Stimulated activated CD4-positive, alpha-beta T cell treated with anti-CD3 and anti-CD28 coated beads, TNF-alpha, amount 100 ng/mL, for 4 hours (primary cell): ENCODE data around the gene PTPRK.

Source experiments
- DNase-seq, 3 experiments: peaks; one replicate each; pipeline ENCODE4 v3.0.0-alpha.2; 2020; ENCODE audit warnings: low read depth in 3 of 3

The PTPRK gene

DNA sequence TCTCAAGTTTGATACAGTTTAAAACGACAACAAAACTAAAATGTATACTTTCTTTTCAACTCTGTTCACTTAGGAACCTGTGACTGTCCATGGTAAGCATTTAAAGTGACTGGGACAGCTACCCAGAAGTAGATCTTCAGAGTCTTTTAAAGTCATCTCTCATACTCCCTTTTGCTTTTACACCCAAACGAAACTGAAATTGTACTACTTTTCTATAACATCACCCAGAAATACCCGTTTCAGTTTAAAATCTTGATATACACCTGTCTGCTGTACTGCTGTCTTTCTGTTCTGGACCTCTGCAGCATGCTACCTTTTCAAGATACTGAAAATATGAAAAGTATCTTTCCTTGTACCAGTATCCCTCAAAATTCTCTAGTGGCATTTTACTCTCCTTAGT lies 449.2 kb downstream of the PTPRK start:
- DNase-seq, result no peak

DNA sequence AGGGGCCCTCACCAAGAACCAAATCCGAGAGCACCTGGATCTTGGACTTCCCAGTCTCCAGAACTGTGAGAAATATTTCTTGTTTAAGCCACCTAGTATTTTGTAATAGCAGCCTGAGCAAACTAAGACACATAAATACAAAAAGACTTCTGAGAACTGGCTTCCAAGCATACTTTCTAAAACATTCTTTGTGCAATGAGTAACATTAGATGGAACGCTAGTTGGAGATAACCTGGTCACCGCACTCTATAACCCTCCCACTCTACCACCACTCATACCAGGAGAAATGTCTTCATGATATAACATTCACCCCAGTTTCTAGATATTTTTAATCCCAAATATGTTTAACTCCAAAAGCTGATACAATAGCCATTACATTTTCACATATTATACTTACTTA lies 450.0 kb downstream of the PTPRK start:
- no peak for DNase-seq

DNA sequence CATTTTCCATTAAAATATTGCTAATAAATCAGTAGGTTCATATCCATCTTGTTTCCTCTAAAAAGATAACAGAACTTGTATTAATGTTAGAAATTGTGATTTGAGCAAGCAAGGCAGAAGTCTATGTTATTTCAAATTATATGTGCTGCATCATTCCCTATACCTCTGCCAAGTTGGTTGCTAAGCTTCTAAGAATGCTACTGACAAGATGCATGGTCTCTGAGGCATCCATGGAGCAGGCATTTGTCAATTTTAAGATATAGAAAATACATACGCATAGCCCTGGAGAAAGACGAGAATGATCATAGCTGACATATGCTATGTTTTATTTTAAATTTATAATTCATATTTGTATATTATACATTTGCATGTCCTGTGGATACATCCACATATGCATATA lies 451.2 kb downstream of the PTPRK start:
- DNase-seq, result no peak

- no peak for DNase-seq
Measured at GRCh38 chr6:128068119-128068479, 452.3 kb downstream of the PTPRK start.

DNA sequence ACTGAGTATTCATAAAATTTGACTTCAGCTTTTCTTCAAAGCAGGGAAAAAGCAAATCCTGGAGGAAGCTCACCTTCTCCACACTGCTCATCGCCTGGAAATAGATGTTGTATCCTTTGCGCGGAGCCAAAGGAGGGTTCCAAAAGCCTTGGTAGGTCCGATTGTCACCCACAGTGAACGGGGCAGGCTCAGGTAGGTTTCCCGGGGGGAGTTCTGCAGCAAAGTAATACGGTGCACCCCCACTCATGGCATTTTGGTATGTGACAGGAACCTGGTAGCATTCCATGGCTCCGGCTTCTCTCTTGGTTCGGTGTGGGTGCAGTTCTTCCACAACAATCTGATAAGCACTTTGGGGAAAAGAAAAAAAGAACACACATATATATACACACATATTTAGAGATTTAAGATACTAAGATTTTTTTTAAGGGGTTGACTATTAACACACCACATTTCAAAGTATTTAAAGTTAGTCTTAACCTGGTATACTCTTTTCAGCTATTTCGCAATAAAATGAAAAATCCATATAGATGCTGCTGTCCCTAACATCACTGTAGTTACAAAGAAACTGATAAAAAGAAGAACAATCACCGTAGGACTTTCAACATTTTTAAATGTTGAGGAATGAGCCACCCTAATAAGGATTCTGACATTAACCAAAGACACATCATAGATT lies 452.8 kb downstream of the PTPRK start:
- DNase-seq, result no peak

- DNase-seq, result no peak
Measured at GRCh38 chr6:128065072-128065471, 455.3 kb downstream of the PTPRK start.

DNA sequence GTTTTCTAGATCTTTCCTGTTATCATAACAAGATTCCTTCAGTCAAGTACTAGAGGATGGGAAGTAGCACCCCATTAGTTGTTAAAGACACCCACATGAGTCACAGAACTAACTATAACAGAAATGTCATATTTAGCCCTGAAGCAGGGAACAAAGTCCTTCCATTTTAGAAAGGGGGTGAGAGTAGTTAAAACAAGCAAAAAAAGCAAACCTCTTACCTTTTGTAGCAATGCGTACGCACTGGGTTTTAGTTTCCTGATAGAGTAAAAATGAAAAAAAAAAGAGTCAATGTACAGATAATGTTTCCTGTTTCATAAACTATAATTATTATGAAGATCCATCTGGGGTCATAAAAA lies 455.9 kb downstream of the PTPRK start:
- no peak for DNase-seq

GRCh38 chr6:128063850-128064539 lies 456.4 kb downstream of the PTPRK start:
- no peak for DNase-seq

GRCh38 chr6:128062882-128063603 lies 457.4 kb downstream of the PTPRK start:
- no peak for DNase-seq

DNA sequence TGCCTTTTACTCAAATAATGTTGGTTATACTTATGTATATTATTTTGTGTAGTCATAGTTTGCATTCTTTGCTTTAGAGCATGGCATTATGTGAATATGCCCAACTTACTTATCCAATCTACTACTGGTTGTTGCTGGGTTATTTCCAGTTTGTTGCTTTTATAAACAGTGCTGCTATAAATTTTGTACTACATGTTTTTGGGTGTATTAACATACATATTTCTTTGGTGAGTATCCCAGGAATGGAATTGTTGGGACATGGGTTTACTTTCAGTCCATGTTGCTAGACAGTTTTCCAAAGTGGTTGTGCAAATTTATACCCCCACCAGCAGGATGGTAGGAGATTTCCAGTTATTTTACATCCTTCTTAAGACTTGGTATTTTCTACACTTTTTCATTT lies 462.5 kb downstream of the PTPRK start:
- no peak for DNase-seq

GRCh38 chr6:128057541-128057940 lies 462.9 kb downstream of the PTPRK start:
- no peak for DNase-seq

DNA sequence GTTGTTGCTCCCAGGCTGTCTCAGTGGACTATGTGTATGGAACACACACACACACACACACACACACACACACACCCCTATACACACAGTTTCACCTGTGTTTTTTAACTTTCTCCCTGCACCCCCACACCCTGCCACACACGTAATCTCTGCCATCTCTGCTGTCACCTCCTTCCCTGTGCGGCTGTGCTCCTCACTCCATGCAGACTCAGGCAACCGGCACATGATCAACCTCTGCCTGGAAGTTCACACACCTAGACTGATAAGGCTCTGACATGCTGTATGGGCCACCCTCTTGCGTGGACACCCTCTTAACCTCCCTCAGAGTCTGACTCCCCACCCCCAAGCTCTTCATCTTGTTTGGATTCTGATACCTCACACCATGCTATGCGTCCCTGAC lies 467.3 kb downstream of the PTPRK start:
- DNase-seq, result no peak

GRCh38 chr6:128047989-128048388 lies 472.4 kb downstream of the PTPRK start:
- no peak for DNase-seq

- no peak for DNase-seq
Measured at GRCh38 chr6:128046033-128046432, 474.4 kb downstream of the PTPRK start.

- no peak for DNase-seq
Measured at GRCh38 chr6:128039543-128039942, 480.9 kb downstream of the PTPRK start.

DNA sequence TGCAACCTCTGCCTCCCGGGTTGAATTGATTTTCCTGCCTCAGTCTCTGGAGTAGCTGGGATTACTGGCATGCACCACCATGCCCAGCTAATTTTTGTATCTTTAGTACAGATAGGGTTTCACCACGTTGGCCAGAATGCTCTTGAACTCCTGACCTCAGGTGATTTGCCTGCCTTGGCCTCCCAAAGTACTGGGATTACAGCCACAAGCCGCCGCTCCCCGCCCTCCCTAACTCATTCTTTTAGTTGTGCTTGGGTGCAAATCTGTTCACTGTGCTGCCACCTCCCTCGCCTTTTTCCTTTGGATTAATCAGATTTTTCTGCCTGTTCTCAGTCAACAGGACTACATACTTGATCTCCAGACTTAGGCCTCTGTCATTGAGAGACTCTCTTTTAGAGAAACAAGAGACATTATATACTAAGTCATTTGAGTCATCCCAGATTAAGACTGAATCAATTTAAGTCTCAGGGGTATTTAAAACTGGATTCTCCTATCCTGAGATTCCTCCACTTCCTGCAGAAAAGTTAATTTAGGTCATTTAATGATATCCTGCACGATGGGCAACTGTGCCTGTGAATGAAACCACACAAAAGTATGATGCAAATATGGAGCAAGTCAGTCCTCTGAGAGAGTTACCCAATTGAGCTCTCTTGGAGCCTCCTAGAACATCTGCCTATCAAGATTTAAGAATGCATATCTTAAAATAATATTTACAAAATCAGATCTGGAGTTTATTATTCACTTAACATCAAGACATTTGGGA lies 483.4 kb downstream of the PTPRK start:
- no peak for DNase-seq

DNA sequence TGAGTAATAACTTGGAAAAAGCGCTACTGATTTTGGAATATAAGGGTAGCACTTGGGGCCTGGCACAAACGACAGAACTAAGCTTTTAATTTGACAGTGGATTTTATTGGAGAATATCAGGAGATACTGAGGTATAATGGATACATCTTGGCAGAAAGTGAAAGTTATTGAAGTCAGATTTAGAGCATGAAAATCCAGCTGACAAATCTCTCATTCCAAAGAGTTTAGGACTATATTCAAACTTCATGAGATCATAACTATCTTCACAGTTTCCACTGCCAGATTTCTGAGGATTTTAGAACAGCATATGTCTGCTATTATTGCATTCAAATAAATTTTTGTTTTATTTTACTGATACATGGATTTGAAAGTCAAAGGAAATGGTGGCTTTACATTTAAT lies 487.2 kb downstream of the PTPRK start:
- DNase-seq, result no peak

DNA sequence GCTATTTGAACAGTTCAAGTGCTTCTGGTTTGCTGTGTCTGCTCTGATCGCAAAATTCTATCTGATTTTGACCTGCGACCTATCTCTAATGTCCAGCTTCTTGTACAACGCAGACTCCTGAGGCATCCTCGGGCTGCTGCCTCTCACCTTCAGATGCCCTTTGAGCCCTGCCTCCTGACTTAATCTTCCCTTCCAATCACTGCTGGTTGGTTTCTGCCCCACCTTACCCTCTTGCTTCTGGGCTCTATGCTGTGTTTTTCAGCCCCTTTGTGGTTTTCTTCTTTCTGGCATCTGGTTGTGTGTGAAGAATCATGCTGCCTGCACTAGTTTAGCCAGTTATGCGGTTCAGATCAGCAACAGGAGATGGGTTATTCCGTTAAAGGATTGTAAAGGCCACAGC lies 488.4 kb downstream of the PTPRK start:
- no peak for DNase-seq

GRCh38 chr6:128029826-128030225 lies 490.6 kb downstream of the PTPRK start:
- DNase-seq, result no peak

GRCh38 chr6:128028183-128028582 lies 492.2 kb downstream of the PTPRK start:
- DNase-seq, result no peak

- DNase-seq, result no peak
Measured at GRCh38 chr6:128025478-128025877, 494.9 kb downstream of the PTPRK start.

DNA sequence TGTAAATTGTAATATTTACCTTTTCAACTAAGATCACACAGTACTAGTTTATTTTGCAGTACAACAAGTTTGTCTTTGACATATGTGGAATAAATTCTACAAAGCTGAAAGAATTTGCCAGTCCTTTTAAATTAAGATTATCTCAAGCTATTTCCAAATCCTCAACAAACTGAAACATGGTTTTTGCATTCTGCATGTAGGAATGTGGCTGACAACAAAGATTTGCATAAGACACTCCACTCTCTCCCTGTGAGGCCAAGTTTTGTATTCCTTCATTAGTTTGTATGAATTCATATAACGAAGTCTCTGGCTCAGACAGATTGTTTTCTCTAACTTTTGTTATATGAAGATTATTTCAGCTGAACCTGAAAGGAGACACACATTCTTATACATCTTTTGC lies 495.4 kb downstream of the PTPRK start:
- DNase-seq, result no peak

DNA sequence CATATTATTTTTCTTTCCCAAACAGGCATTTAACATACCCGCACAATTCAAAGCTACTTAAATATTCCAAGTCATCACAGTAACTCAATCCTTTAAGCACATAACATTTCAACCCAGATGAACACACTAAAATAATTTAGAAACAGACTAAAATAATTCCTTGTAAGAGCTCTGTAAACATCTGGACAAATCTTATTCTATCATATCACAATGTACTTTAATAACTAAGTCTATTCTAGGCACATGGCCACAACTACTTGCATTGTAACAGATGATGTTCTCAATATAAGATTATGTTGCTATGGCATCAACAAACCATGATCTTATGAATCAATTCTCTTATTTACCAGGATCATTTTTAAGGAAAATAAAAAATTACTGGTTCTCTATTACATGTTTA lies 496.4 kb downstream of the PTPRK start:
- DNase-seq, result no peak
